HL-60/S4 treated with phorbol 12-myristate 13-acetate at 8.2 ng/mL for 4 days and 3 days (cell line): ENCODE data around the gene CPNE4.

ENCODE experiments used
- in situ Hi-C: fragments of 300-500 bp; cut with MboI; formaldehyde crosslinking; loops from 2 replicates; pipeline ENCODE4 v1.15.0; 2022; ENCODE audit warnings: low sequenced_read_pairs

The CPNE4 gene

DNA sequence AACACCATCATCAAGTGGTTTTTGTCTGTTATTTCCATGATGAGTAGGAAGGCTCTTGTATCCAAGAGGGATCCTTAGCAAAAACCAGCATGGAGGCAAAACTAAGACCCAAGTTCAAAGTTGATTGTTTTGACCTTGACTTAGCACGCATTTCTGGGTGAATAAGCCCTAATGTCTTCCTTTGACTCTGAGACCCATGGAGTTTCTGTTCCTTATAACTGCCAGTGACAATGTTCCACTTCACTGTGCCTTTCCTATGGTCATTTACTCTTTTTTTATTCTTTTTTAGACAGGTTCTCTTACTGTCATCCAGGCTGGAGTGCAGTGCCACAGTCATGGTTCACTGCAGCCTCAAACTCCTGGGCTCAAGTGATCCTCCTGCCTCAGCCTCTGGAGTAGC, 413.8 kb downstream of the CPNE4 start:
- in situ Hi-C loops, result no loop called here

DNA sequence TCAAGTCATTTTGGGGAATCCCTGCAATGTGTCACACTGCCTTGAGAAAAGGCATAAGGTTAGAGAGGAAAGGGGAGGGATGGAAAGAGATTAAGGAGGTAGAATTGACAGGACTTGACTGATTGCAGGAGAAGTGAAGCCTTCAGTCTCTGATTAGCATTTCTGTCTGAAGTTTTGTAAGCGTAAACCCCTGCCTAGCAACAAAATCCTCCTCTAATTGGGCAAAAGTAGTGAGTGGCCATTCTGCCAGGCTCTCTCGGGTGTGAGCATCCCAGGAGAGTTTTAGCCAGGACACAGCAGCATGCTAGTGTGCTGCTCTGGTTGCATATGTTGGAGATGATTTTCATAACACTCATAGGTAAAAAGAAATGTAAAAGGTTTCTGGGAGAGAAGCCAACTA, 415.0 kb downstream of the CPNE4 start:
- in situ Hi-C loops, result no loop called here

DNA sequence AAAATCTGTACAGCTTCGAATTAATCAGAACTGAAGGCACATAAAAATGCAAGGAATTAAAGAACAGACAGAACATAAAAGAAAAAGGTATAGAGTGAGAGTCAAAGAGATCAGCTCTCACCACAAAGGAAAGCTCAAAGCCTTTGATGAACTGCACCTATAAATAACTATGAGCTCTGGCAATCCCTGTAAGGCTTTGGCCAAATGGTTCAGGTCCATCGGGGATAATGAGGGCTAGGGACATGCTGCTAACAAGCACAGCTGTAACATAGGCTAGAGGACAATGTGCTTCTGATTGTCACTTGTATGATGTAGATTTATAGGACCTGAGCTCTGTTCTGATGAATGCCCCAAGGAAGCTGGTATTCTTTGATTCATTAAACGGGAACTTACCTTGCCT, 418.1 kb downstream of the CPNE4 start:
- in situ Hi-C loops, result no loop called here

DNA sequence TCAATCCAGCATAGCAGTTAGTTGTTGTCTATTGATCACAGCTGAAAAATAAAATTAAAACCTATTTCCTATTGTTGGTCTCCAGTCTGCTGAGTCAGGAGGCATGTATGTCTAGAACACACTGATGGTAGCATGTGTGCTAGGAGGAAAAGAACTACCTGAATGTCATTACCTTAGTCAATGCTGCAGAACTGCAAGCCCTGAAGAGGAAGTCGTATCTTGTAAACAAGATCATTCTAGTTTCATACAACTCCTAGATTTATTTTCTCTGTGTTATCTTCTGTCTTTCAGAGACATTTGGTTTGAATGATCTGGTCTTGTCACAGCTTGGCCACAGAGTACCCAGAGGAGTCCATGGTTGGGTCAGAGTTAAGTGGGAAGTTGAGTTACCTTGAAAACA, 422.1 kb downstream of the CPNE4 start:
- in situ Hi-C loops, result no loop called here

DNA sequence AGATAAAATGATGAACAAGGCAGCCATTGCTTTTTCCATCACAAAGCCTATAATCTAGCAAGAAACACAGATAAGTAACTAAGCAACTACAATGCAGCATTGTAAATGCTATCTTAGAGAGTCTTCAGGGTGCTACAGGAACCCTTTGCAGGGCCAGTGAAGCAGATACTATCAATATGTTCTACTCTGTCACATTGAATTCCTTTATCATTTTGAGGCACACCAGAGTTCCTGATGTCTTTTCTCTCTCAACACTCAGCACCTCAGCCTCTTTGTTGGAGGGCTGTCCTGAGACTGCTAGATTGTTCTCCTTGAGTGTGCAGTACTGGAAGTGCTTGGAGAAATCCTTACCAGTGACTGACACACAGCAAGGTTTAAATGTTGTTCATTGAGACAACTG, 424.6 kb downstream of the CPNE4 start:
- in situ Hi-C loops, result no loop called here

DNA sequence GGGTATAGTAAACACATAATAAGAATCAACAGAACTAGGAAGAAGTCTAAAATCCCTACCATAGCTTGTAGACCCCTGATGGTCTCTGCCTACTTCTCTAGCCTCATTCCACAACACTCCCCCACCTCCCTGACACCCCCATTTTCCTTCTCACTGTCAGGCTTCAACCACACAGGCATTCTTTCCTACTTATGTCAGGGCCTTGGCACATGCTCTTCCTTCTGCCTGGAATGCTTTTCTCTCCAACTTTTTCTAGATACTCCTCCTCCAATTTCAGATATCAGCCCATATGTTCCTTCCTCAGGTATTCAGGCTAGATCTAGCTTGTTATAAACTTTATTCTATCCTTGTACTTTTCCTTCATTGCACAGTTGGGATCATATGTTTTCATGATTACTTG, 426.1 kb downstream of the CPNE4 start:
- in situ Hi-C loops, result no loop called here

DNA sequence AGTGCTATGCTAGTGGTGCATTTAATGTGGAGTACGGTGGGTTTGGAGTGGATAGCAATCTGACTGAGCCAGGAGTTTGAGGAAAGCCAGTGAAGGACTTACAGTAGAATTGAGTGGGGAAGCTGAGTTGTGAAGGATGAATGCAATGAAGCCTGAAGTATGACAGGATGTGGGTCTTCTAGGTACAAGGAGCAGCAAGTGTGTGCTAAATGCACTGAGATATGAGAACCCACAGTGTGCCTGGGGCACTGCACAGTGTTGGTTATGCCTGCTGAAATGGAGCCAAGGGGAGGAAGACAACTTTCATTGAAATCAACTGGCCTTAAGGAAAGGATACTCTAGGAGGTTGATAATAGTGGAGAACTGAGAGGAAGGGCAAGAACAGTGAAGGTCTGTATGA, 426.5 kb downstream of the CPNE4 start:
- in situ Hi-C loops, result no loop called here

DNA sequence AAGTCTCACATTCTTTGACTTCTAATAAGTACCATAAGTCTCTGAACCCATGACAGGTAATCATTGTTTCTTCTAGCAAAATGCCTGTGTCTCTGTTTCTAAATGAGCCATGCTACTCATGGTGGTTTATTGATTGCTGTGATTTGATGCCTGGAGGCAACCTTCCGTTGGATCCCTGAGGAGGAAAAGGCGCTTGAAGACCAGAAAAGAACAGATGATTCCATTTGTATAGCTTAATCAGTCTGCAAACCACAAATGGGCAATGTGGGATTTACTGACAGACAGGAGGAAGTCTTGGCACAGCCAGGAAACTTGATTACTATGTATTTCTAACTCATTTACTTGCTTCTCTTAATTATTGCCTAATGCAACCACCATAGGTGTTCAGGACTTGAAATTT, 428.9 kb downstream of the CPNE4 start:
- in situ Hi-C loops, result no loop called here

DNA sequence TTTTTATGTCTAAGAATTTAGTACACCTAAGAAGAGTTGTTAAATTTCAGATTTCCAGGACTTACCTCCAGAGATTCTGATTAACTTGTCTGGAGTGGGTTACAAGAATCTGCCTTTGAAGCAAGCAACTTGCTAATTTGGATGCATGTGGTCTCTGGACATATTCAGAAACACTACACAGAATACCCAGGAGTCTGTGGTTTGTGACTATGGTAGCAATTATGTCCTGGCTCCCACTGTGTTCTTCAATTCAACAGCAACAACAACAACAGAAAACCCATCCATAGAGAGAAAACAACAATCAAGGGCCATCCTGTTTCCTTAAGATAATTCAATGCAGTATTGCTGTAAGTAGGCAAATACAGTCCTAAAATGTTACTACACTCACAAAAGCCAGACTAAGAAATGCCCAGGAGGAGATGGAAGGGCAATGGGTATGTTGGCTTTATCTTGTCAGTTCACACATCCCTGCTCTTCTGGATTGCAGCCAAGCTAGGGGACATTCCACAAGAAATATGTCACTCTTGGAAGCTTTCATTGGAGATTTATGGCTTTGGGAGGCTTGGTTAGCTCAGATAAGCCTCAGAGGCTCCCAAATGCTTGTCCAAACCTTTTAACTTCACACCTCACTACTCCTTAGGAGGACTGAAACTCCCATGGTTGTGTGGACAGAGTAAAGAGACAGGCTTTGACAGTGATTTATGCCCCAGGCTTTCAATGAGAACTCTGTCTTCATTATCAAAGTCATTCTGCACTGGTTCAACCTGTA, 432.6 kb downstream of the CPNE4 start:
- in situ Hi-C loops, result no loop called here

DNA sequence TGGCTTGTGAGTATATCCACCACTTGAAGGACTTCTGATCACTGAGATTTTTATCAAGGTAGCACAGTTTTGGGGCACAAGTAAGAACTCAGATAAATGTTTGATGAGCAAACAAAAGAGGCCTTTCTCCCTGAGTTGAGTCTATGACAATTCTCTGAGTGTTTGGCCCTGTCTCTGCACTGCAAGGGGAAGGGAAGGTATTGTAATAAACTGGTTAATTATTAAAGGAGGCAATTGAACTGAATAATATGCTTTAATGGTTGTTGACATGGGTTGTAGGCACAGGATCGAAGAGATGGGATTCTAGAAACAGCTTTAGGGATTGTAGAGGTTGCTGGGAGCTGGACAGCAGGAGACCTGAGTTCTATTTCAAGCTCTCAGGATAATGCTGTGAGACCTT, 437.0 kb downstream of the CPNE4 start:
- in situ Hi-C loops, result no loop called here

DNA sequence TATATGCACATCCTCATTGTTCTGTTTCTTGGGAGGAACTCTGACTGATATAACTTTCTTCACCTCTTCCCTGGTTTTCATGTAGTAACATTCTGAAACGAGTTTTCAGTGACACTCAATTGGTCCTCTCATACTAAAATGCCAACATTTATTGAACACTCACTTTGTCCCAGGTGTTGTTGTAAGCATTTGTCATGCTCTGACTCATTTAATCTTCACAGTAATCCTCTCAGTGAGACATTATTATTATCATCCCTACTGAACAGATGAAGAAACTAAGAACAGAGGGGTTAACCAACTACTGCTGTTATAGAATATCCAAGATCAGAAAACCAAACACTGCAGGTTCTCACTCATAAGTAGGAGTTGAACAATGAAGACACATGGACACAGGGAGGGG, 437.9 kb downstream of the CPNE4 start:
- in situ Hi-C loops, result no loop called here

DNA sequence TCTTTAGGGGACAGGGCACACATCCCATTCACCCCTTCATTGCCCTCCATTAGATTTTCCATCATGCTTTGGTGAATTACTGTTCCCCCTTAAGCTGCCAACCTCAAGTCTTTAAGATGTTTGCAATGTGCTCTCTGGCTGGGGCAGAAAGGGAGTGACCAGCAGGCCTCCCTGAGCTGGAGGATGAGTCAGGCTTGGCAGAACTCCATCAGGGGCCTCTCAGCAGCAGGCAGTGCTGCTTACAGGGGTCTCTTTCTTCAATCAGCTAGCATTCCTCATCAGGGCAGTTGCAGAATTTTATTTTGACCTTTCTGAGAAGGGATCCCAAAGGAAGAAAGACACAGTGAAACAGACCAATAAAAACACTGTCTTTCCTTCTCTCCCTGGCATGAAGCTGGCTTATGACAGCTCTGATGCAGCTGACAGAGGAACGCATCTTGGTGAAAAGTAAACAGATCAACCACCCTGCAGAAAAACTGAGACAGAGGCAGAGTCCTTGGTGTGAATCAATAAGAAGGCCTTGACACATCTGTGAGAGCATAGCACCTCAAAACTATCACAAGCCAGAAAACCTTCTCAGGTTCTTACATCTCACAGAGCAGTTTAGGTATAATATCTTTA, 443.3 kb downstream of the CPNE4 start:
- in situ Hi-C loops, result no loop called here

DNA sequence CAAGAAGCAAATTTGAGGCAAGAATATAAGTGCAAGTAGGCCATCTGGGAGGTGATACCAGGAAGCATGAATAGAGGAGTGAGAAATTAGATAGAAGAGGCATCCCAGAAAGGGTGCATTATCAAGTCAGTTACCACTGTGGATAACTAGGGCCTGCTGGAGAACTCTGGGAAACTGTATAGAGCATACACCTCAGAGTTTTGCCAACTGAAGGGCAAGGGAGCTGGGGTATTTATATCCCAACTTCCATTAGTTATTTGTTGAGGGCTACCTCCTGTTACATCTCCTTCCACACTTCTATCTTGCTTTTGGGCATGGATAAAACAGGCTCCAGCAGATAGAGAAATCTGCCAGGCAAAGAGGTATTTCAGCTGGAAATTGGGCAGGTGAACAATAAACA, 448.5 kb downstream of the CPNE4 start:
- in situ Hi-C loops, result no loop called here

DNA sequence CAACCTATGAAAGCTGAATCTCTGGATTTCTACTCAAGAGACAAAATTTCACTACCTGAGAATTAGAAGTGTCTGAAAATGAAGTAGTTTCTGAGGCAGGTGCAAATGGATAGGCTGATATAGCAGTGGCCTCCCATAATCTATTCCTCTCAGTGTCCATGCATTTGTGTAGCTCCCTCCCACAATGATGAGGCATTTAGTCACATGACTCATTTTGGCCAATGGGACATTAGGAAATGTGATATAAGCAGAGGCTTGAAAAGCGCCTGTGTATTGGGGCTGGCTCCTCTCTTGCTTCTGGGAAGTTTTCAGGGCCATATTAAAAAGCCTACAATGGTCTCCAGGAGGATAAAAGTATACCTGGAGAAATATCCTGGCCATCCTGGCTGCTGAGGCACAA, 452.4 kb downstream of the CPNE4 start:
- in situ Hi-C loops, result no loop called here

DNA sequence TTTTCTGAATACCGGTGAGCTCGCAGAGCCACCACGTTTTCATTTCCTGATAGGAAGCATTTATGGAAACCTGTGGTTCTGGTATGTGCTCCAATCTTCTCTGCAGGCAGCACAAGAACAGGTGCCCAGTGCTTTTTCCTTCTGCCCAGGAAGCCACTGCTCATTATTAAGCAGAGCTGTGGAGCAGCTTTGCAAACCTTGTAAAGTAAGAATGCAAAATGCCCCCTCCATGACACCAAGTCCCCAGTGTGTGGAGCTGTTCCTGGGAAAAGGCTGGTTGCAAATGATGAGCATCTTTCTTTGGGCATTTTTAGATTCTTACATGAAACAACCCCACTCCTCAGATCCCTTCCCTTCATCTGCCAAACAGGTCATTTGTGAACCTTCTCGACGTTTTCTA, 466.4 kb downstream of the CPNE4 start:
- in situ Hi-C loops, result no loop called here

DNA sequence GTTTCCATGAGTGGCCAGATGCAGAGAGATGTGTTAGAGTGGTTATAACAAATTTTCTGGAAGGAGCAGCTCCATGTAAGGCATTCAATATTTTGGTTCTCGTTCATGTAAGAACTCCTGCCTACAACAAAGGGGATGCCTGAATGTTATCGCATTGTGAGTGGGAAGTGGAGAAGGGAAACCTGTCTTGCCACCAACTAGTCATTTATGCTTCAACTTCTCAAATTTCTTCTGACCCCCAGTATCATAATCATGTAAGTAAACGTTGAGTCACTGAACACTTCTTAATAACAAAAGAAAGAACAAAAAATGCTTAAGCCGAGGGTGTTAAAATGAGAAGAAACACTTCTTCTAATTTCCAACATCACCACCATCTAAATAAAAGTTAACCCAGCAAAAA, 470.0 kb downstream of the CPNE4 start:
- in situ Hi-C loops, result no loop called here

DNA sequence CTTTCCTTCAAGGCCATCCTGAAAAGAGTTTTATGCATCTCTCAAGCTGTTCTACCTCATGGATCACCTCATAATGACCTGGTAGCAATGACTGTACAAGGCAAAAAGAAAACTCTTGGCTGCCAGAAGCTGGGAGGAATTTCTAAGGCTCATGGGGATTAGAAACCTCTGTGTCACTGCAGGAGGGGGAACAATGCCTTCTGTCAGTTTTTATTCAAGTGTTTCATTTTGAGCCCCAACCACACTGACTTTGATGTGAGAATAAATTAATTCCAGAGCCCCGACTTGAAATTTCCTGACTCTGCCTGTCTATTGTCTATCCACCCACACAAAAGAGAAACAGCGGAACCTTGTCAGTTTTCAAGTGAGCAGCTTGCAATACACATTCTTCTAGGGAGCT, 473.3 kb downstream of the CPNE4 start:
- in situ Hi-C loops, result no loop called here

DNA sequence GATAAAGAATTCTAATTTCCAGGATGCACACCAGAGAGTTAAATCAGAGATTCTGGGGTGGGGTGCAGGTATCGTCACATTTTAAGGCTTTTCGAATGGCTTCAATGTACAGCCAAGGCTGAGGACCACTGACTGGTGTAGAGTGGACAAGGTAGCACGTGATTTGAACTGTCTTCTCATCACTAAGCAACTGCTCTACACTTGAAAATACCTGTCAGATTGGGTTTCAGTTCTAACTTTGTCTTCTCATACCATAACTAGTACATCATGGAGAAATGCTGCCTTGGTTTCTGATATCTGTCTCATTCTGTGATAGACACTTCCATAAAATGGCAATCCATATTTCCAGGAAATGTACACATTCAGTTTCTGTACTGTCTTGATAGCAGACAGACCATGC, 474.0 kb downstream of the CPNE4 start:
- in situ Hi-C loops, result no loop called here

DNA sequence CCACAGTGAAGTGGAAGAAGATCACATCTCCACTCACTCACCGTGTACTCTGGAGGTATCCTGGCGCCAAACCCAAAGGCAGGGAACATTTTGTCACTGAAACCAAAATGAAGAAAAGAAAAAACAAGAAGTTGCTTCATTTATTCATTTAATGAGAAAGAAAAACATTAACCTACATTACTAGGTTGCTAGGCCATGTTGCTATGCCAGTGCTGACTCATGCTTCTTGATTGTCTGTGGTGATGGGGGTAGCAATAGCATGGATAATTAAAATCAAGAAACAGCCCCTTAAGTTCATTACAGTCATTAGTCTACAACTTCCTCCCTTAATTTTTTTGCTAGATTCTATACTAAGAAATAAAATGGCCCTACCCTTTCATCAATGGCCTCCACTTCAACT, 479.4 kb downstream of the CPNE4 start:
- in situ Hi-C loops, result no loop called here

DNA sequence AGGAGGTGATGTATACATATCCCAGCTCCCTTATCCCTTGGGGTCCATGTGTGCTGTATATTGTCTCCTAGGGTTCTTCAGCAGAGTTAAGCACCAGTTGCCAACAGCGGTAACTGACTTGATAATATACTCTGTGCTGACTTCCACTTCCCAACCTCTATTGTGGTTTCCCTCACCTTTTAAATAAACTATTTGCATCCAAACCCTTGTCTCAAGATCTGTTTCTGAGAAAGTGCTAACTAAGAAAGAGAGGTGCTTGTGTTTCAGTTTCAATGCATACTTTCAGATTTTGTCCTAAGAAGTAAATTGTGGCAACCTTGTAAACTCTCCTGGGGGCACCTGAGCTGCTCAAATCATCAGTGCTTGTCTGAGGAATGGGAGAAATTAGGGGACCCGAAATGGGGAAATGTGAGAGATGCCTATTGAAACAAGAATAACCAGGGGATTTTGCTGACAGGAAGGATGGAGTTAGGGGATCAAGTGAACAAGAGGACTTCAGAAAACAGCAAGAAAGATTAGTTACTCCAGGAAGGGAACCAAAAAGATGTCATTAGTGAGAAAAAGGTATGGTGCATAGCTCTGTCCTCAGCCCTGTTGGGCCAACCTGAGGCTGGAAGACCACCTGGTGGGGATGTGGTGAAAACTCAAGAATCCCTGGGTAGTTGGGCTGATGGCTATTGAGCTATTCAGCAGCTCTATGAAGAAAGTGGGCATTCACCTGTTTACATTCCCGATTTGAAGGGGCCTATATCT, 481.1 kb downstream of the CPNE4 start:
- in situ Hi-C loops, result no loop called here

DNA sequence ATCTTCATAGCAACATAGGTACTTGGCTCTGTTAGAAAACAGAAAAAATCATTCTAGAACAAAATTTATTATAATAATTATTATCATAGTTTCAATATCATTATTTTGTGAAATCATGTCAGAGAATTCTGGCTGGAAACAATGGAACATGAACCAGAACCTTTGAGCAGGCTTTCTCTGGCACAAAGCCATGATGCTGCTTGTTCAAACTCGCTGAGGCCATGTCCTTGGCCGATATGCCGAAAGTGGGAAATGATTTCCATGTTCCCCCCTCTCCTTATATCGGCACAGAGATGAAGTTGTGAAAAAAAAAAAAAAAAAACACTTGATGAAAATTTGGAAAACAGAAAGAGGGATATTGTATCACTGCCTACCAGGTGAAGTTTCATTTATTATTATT, 483.1 kb downstream of the CPNE4 start:
- in situ Hi-C loops, result no loop called here
